Sigmoid colon (tissue), 7 donors: ENCODE data around the gene ECT2L. TPM values are rescaled to one million over a fixed set of nuclear protein-coding genes. Genes with fewer than 3 reads are reported as not detected.

Source experiments
- DNase-seq: peaks from one replicate; pipeline ENCODE4 v3.0.0-alpha.2; 2019
- H3K27ac ChIP-seq, 4 donors: fragments of 200-600 bp; sonication (generic); one replicate each; pipeline ENCODE4 v1.5.1; 2016 to 2019; ENCODE audit warnings: mild to moderate bottlenecking in 1 of 4
- H3K27me3 ChIP-seq, 3 donors: fragments of 200-600 bp; sonication (generic); one replicate each; pipeline ENCODE4 v1.5.1; 2019; ENCODE audit warnings: mild to moderate bottlenecking in 1 of 3
- H3K36me3 ChIP-seq, 4 donors: fragments of 200-600 bp; sonication (generic); one replicate each; pipeline ENCODE4 v1.5.1; 2016 to 2019
- H3K4me1 ChIP-seq, 4 donors: fragments of 200-600 bp; sonication (generic); one replicate each; pipeline ENCODE4 v1.5.1; 2017 to 2019
- H3K4me3 ChIP-seq, 4 donors: fragments of 200-600 bp; sonication (generic); one replicate each; pipeline ENCODE4 v1.5.1; 2017 to 2019; ENCODE audit warnings: mild to moderate bottlenecking in 2 of 4, moderate library complexity in 1 of 4
- H3K9me3 ChIP-seq, 4 donors: fragments of 200-600 bp in 3 of 4; sonication (generic) in 3 of 4; one replicate each; pipeline versions ENCODE4 v1.5.1 to v1.6.1; 2013 to 2019
- EP300 ChIP-seq, 4 donors: sonication (generic); formaldehyde crosslinking; IDR thresholded peaks; one replicate each; pipeline ENCODE4 v1.6.1; 2017; ENCODE audit warnings: antibody characterized with exemption in 4 of 4
- POLR2A ChIP-seq, 2 donors: fragments of 450-650 bp; IDR thresholded peaks; one replicate each; pipeline ENCODE4 v1.6.1; 2016; ENCODE audit warnings: antibody characterized with exemption in 2 of 2, mild to moderate bottlenecking in 2 of 2, moderate library complexity in 2 of 2
- POLR2AphosphoS5 ChIP-seq, 4 donors: sonication (generic); formaldehyde crosslinking; IDR thresholded peaks; one replicate each; pipeline ENCODE4 v1.6.1; 2017; ENCODE audit warnings: antibody characterized with exemption in 4 of 4
- WGBS, 2 donors: extraction: QIAGEN DNeasy Blood & Tissue Kit; methylation state at CpG; one replicate each; pipeline ENCODE4 v1.1.7; 2013; 5-methylcytosine and 5-hydroxymethylcytosine counted together
- intact Hi-C: fragments of 100-400 bp; cut with DNase I; formaldehyde crosslinking; loops from one replicate; pipeline ENCODE4 v1.15.1; 2023
- polyA plus RNA-seq, 3 donors: library from polyadenylated mRNA; stranded (reverse); fragments of 200-250 nt; gene quantifications; one replicate each; pipeline ENCODE4 v1.2.3, GENCODE V29; 2013
- total RNA-seq, 4 donors: library from RNA; depleted of rRNA; stranded (reverse); fragments of >200 nt; gene quantifications; one replicate each; pipeline ENCODE4 v1.1.0, GENCODE V29; 2016
- TF ChIP-seq, protein P1 (sequence below), 4 experiments: fragments of 450-650 bp in 3 of 4; fragments of 200-600 bp in 1 of 4; IDR thresholded peaks; one replicate each; pipeline ENCODE4 v1.5.1; 2016 to 2019; ENCODE audit warnings: antibody characterized with exemption in 4 of 4, mild to moderate bottlenecking in 3 of 4, moderate library complexity in 2 of 4
- donor health status: healthy with polysubstance abuse.
- donor health status: Bipolar disorder and iron deficiency.
- donor health status: healthy.

ECT2L gene
- total and polyA plus RNA-seq, 7 donors = 0.04 TPM; not detected in 6

- Histone ChIP-seq H3K4me1 (peaks cover 0 to 10% (median 7%) of the 10 kb centered on the region in 4 donors), H3K27ac (no peak overlapping the region), H3K9me3 (no peaks in the 10 kb centered on the region), H3K27me3 (no peaks in the 10 kb centered on the region), H3K4me3 (no peak overlapping the region), H3K36me3 (no peaks in the 10 kb centered on the region)
- WGBS, 2 donors = 25 to 34% methylated on average over 6 of the region's 6 CpGs
- DNase-seq = no peak
- intact Hi-C loops = loop anchor here (10.0 kb wide), 1 partner anchor 774 kb away; no protein-coding TSS in a partner anchor
- no peak for TF ChIP-seq EP300 (IDR thresholded peaks at IDR 0.05)
Measured at GRCh38 chr6:138769102-138769676, 26.7 kb upstream of the ECT2L start.

GRCh38 chr6:138772596-138773176 lies 23.2 kb upstream of the ECT2L start:
- Histone ChIP-seq H3K9me3 (no peaks in the 10 kb centered on the region), H3K4me1 (peaks cover 0 to 23% (median 19%) of the 10 kb centered on the region in 4 donors), H3K27ac (peak overlapping the region; percentile 90 to 95 (median 92)), H3K27me3 (no peaks in the 10 kb centered on the region), H3K4me3 (peak overlapping the region; percentile 77 to 83 (median 80)), H3K36me3 (peaks cover 0 to 19% (median 0%) of the 10 kb centered on the region in 4 donors)
- DNase-seq = no peak
- WGBS, 2 donors = 14 to 28% methylated on average over 8 of the region's 8 CpGs
- intact Hi-C loops = loop anchor here (2.0 to 5.0 kb wide), 4 partner anchors 80 to 665 kb away; partner anchors contain the start of genes HEBP2 and PERP
- TF ChIP-seq POLR2AphosphoS5 (IDR thresholded peaks at IDR 0.05) = no peak
- TF ChIP-seq, protein P1, sequence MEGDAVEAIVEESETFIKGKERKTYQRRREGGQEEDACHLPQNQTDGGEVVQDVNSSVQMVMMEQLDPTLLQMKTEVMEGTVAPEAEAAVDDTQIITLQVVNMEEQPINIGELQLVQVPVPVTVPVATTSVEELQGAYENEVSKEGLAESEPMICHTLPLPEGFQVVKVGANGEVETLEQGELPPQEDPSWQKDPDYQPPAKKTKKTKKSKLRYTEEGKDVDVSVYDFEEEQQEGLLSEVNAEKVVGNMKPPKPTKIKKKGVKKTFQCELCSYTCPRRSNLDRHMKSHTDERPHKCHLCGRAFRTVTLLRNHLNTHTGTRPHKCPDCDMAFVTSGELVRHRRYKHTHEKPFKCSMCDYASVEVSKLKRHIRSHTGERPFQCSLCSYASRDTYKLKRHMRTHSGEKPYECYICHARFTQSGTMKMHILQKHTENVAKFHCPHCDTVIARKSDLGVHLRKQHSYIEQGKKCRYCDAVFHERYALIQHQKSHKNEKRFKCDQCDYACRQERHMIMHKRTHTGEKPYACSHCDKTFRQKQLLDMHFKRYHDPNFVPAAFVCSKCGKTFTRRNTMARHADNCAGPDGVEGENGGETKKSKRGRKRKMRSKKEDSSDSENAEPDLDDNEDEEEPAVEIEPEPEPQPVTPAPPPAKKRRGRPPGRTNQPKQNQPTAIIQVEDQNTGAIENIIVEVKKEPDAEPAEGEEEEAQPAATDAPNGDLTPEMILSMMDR (IDR thresholded peaks at IDR 0.05) = no peak
- TF ChIP-seq POLR2A (IDR thresholded peaks at IDR 0.05) = no peak
- TF ChIP-seq EP300 (IDR thresholded peaks at IDR 0.05) = no peak

DNA sequence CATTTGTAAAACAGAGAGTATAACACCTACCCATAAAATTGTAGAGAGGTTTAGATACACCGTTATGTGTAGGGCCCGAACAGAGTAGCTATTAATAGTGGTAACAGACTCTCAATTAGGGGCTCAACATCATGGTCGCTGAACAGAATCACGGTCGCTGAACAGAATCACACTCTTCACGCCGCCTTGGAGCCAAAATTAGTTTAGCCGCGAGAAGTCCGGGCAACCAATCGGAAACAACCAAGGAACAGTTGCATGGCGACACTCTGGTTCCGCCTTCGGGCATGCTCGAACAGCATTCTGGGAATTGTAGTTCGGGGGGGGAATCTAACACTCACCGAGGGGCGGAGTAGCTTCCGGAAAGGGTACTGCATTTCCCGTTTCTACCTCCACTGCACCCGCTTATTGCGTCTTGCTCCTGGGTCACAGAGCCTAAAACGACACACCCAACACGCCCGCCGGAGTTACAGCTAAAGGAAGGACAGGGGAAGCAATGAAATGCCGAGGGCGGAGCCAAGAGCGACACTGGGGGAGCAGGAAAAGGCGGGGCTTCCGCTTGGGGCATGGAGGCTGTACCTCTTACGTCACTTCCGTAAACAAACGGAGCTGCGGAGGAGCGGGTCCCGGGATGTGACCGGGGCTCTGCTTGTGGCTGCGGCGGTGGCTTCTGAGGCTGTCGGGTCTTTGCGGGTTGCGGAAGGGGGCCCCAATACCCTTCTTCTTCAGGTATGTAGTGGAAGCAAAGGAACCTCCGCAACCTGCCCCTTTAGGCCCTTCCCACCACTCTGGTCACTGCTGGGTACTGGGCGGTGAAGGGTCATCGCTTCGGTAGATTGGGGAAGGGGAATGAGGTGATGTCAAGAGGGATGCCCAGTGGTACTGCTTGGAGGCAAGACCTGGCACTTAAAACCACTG lies 22.5 kb upstream of the ECT2L start, which contains the start of gene CCDC28A:
CCDC28A (plus strand) TSS at position 593 of the 915 bp plus-strand sequence. CDS start 2,352 bp downstream, outside the sequence.
- H3K36me3 ChIP-seq = peaks cover 0 to 26% (median 0%) of the 10 kb centered on the region in 4 donors
- intact Hi-C loops = loop anchor here (2.0 to 5.0 kb wide), 4 partner anchors 81 to 666 kb away; partner anchors contain the start of genes HEBP2 and PERP
- TF ChIP-seq POLR2AphosphoS5 (IDR thresholded peaks at IDR 0.05) (peak; percentile 54 to 95 (median 89)), EP300 (IDR thresholded peaks at IDR 0.05) (no peak), POLR2A (IDR thresholded peaks at IDR 0.05) (peak; percentile 39 to 63)
- TF ChIP-seq, protein P1 (IDR thresholded peaks at IDR 0.05) = no peak
- peaks cover 0 to 23% (median 19%) of the 10 kb centered on the region in 4 donors for H3K4me1 ChIP-seq
- H3K27ac ChIP-seq = peak within 1 kb of the TSS; percentile 90 to 95 (median 92)
- 0% methylated on average over 47 of the region's 47 CpGs for WGBS, 2 donors
- no peaks in the 10 kb centered on the region for H3K9me3 ChIP-seq
- H3K4me3 ChIP-seq = peak within 1 kb of the TSS; percentile 77 to 83 (median 80)
- peak; percentile 97 for DNase-seq
- no peaks in the 10 kb centered on the region for H3K27me3 ChIP-seq

- peak overlapping the region; percentile 90 to 95 (median 92) for H3K27ac ChIP-seq
- peak overlapping the region; percentile 77 to 83 (median 80) for H3K4me3 ChIP-seq
- no peaks in the 10 kb centered on the region for H3K9me3 ChIP-seq
- H3K36me3 ChIP-seq = peaks cover 0 to 36% (median 0%) of the 10 kb centered on the region in 4 donors
- TF ChIP-seq, protein P1 (IDR thresholded peaks at IDR 0.05) = no peak
- no peak for TF ChIP-seq EP300 (IDR thresholded peaks at IDR 0.05)
- TF ChIP-seq POLR2AphosphoS5 (IDR thresholded peaks at IDR 0.05) = no peak
- no peak for TF ChIP-seq POLR2A (IDR thresholded peaks at IDR 0.05)
- intact Hi-C loops = loop anchor here (5.0 kb wide), 3 partner anchors 358 to 667 kb away; partner anchors contain the start of genes HEBP2 and PERP
- no peak for DNase-seq
- no peaks in the 10 kb centered on the region for H3K27me3 ChIP-seq
- H3K4me1 ChIP-seq = peaks cover 0 to 23% (median 19%) of the 10 kb centered on the region in 4 donors
- 22 to 34% methylated on average over 3 of the region's 3 CpGs for WGBS, 2 donors
Measured at GRCh38 chr6:138774370-138774769, 21.5 kb upstream of the ECT2L start.
